ENCODE results near the gene TTLL9. TPM values are rescaled to one million over a fixed set of nuclear protein-coding genes. Genes with fewer than 3 reads are reported as not detected.

The TTLL9 gene
- total RNA-seq, 1 donor from 2014 or later: 0.52 TPM

DNA sequence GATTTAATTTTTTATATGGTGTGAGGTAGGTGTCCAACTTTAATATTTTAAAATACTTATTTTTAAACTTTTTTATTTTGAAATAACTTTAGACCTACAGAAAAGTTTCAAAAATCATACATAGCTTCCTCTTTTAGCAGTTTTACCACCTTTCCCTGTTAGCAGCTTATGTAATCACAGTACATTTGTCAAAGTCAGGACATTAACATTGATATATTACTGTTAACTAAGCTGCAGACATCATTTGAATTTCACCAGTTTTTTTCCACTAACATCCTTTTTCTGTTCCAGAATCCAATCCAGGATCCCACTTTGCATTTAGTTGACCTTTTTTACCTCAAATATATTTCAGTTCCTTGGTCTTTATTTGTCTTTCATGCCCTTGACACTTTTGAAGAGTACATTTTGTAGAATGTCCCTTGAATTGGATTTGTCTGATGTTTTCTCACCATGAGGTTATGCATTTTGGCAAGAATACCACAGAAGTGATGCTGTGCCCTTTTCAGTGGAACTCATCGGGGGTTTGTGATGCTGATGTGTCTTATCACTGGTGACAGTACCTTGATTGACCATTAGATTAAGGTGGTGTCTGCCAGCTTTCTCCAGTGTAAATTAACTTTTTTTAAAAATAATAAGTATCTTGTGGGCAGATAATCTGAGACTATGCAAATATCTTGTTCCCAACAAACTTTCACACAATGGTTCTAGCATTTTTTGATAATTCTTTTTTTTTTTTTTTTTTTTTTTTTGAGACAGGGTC lies 33.4 kb downstream of the TTLL9 start:
- H3K27ac ChIP-seq (ENCODE audit: low read depth, low read length): no peak overlapping the region
- H3K36me3 ChIP-seq (ENCODE audit: control insufficient read depth in 3 of 3, insufficient read depth in 3 of 3, low read length in 3 of 3): no peaks in the 10 kb centered on the region

DNA sequence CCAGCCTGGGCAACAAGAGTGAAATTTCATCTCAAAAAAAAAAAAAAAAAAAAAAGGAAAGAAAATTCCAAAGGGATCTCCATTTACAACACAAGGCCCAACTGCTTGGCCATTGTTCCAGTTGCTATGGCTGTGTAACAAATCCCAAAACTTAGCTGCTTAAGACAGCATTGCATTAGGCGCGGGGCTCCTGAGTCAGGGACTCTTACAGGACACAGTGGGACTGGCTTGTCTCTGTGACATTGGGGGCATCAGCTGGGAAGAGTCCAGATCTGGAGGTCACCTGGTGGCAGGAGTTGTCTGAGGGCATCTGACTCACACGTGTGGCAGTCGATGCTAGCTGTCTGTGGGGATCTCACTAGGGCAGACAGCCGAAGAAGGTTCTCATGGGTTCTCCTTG lies 35.6 kb downstream of the TTLL9 start:
- no peaks in the 10 kb centered on the region for H3K4me1 ChIP-seq (ENCODE audit: control insufficient read depth in 3 of 3, insufficient read depth in 3 of 3, low read length in 3 of 3)
- peaks cover 0 to under 1% (median 0%) of the 10 kb centered on the region in 3 donors for H3K27me3 ChIP-seq (ENCODE audit: control insufficient read depth in 3 of 3, insufficient read depth in 3 of 3, low read length in 3 of 3)
- no peak overlapping the region for H3K27ac ChIP-seq (ENCODE audit: low read depth, low read length)
- H3K9me3 ChIP-seq (ENCODE audit: control insufficient read depth in 3 of 3, low read length in 3 of 3): no peaks in the 10 kb centered on the region
- H3K36me3 ChIP-seq (ENCODE audit: control insufficient read depth in 3 of 3, insufficient read depth in 3 of 3, low read length in 3 of 3): no peaks in the 10 kb centered on the region
- no peak overlapping the region for H3K9ac ChIP-seq (ENCODE audit: low read depth in 1 of 3, low read length in 3 of 3)
- no peak overlapping the region for H3K4me3 ChIP-seq (ENCODE audit: low read length in 3 of 3)

More for the DNA sequence above, 33.4 kb downstream of the TTLL9 start:
- Histone ChIP-seq H3K9me3 (ENCODE audit: control insufficient read depth in 3 of 3, low read length in 3 of 3) (no peaks in the 10 kb centered on the region), H3K4me1 (ENCODE audit: control insufficient read depth in 3 of 3, insufficient read depth in 3 of 3, low read length in 3 of 3) (no peaks in the 10 kb centered on the region), H3K27me3 (ENCODE audit: control insufficient read depth in 3 of 3, insufficient read depth in 3 of 3, low read length in 3 of 3) (peaks cover 0 to 5% (median 0%) of the 10 kb centered on the region in 3 donors), H3K9ac (ENCODE audit: low read depth in 1 of 3, low read length in 3 of 3) (no peak overlapping the region), H3K4me3 (ENCODE audit: low read length in 3 of 3) (no peak overlapping the region)

DNA sequence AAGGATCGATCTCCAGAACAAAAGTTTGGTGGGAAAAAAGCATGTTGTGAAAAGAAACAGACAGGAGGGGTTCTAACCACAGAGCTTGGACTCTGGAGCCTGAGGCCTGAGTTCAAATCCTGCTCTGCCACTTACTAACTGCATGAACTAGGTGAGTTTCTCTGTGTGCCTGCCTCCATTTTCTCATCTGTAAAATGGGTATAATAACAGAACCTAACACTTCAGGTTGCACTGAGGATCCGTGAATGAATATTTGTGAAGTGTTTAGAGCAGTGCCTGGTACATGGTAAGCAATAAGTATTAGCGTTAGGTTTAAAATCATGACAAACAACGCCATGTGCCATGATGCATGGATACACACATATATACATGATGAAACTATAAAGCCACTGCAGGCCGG lies 36.6 kb downstream of the TTLL9 start:
- Histone ChIP-seq H3K4me3 (ENCODE audit: low read length in 3 of 3) (no peak overlapping the region), H3K27me3 (ENCODE audit: control insufficient read depth in 3 of 3, insufficient read depth in 3 of 3, low read length in 3 of 3) (no peaks in the 10 kb centered on the region), H3K36me3 (ENCODE audit: control insufficient read depth in 3 of 3, insufficient read depth in 3 of 3, low read length in 3 of 3) (no peaks in the 10 kb centered on the region), H3K9me3 (ENCODE audit: control insufficient read depth in 3 of 3, low read length in 3 of 3) (no peaks in the 10 kb centered on the region), H3K9ac (ENCODE audit: low read depth in 1 of 3, low read length in 3 of 3) (no peak overlapping the region), H3K27ac (ENCODE audit: low read depth, low read length) (no peak overlapping the region), H3K4me1 (ENCODE audit: control insufficient read depth in 3 of 3, insufficient read depth in 3 of 3, low read length in 3 of 3) (no peaks in the 10 kb centered on the region)

DNA sequence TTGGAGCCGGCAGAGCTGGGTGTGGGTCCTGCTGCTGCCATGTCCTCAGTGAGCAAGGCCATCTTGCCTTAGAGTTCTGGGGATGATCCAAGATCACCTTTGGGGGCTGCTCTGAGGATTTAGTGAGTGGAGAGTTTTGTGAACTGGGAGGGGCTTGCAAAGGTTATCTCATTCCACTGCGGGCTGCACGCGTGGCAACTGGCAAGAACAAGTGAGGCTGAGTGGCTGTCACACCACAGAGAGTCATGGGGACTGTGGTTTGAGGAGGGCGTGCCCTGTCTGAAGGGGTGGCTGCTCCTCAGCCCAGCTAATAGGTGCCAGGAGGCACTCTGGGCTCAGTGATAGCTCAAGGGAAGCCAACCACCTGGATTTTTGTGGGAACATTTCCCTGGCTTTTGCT lies 37.6 kb downstream of the TTLL9 start:
- Histone ChIP-seq H3K9ac (ENCODE audit: low read depth in 1 of 3, low read length in 3 of 3) (no peak overlapping the region), H3K4me3 (ENCODE audit: low read length in 3 of 3) (no peak overlapping the region), H3K9me3 (ENCODE audit: control insufficient read depth in 3 of 3, low read length in 3 of 3) (no peaks in the 10 kb centered on the region), H3K4me1 (ENCODE audit: control insufficient read depth in 3 of 3, insufficient read depth in 3 of 3, low read length in 3 of 3) (no peaks in the 10 kb centered on the region), H3K27ac (ENCODE audit: low read depth, low read length) (no peak overlapping the region), H3K36me3 (ENCODE audit: control insufficient read depth in 3 of 3, insufficient read depth in 3 of 3, low read length in 3 of 3) (no peaks in the 10 kb centered on the region), H3K27me3 (ENCODE audit: control insufficient read depth in 3 of 3, insufficient read depth in 3 of 3, low read length in 3 of 3) (no peaks in the 10 kb centered on the region)

DNA sequence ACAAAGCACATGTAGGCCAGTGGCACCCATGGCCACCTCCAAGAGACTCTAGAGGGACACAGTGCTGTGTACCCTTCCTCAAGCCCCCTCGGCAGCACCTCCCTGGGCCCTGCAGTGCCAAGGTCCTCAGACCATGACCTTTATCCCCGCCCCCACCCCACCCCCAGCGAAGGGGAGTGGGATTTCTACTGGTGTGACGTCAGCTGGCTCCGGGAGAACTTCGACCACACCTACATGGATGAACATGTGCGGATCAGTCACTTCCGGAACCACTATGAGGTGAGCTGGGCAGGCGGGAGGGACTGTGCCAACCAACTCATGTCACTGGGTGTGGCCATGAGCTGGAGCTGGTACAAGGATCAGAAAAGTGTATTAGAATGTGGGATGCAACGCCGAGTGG lies 38.0 kb downstream of the TTLL9 start:
- Histone ChIP-seq H3K36me3 (ENCODE audit: control insufficient read depth in 3 of 3, insufficient read depth in 3 of 3, low read length in 3 of 3) (no peaks in the 10 kb centered on the region), H3K4me1 (ENCODE audit: control insufficient read depth in 3 of 3, insufficient read depth in 3 of 3, low read length in 3 of 3) (no peaks in the 10 kb centered on the region), H3K27ac (ENCODE audit: low read depth, low read length) (no peak overlapping the region), H3K27me3 (ENCODE audit: control insufficient read depth in 3 of 3, insufficient read depth in 3 of 3, low read length in 3 of 3) (no peaks in the 10 kb centered on the region), H3K9ac (ENCODE audit: low read depth in 1 of 3, low read length in 3 of 3) (no peak overlapping the region), H3K9me3 (ENCODE audit: control insufficient read depth in 3 of 3, low read length in 3 of 3) (no peaks in the 10 kb centered on the region), H3K4me3 (ENCODE audit: low read length in 3 of 3) (no peak overlapping the region)

DNA sequence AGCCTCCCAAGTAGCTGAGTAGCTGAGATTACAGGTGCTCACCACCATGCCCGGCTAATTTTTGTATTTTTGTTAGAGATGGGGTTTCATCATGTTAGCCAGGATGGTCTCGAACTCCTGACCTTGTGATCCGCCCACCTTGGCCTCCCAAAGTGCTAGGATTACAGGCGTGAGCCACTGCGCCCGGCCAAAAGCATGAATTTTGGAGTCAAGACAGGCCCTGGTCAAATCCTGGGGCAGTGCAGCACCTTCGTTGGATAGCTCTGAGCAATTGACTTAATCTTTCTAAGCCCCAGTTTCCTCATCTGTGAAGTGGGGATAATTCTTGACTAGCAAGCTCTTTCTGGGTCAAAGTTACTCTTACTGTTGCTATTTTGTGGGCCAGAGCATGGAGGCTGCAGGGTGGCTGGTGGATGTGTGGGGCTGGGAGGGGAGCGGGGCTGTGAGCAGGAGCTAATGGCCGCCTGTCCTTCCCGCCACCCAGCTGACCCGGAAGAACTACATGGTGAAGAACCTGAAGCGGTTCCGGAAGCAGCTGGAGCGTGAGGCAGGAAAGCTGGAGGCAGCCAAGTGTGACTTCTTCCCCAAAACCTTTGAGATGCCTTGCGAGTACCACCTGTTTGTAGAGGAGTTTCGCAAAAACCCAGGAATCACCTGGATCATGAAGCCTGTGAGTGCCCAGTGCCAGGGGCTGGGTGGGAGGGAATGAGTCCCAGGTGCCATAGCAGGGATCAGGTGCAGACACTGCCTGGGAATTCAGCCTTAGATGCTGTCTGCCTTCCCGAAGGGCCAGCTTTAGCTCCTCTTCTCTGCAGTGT lies 39.0 kb downstream of the TTLL9 start:
- H3K4me3 ChIP-seq (ENCODE audit: low read length in 3 of 3): no peak overlapping the region
- H3K27ac ChIP-seq (ENCODE audit: low read depth, low read length): no peak overlapping the region
- no peaks in the 10 kb centered on the region for H3K36me3 ChIP-seq (ENCODE audit: control insufficient read depth in 3 of 3, insufficient read depth in 3 of 3, low read length in 3 of 3)
- H3K9me3 ChIP-seq (ENCODE audit: control insufficient read depth in 3 of 3, low read length in 3 of 3): no peaks in the 10 kb centered on the region
- H3K4me1 ChIP-seq (ENCODE audit: control insufficient read depth in 3 of 3, insufficient read depth in 3 of 3, low read length in 3 of 3): no peaks in the 10 kb centered on the region
- no peak overlapping the region for H3K9ac ChIP-seq (ENCODE audit: low read depth in 1 of 3, low read length in 3 of 3)
- no peaks in the 10 kb centered on the region for H3K27me3 ChIP-seq (ENCODE audit: control insufficient read depth in 3 of 3, insufficient read depth in 3 of 3, low read length in 3 of 3)

DNA sequence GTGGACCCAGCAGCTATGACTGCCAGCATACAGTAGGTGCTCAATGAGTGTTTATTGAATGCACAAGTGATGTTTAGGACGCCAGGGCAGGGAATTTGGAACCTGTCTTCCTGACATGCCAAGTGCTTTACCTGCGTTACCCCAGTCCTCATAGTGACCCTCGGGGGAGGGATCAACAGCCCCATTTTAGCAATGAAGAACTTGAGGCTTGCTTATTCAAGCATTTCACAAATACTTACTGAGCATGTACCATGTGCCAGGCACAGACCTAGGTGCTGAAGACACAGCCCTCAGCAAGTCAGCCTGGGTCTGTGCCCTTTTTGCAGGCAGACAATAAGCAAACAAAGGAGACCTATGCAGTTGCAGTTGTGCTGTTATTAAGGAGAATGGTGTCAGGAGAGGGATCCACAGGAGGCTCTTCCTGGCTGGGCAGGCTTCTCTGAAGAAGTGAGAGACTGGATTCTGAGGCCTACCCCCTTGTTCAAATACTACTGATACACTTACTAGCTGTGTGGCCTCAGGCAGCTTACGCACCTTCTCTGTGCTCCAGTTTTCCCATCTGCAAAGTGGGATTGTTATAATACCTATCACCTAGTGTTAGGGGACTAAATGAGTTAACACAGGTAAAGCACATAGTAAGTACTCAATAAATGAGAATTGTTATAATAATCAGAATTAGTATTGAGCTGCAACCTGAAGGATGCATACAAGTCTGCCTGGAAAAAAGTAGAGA lies 39.8 kb downstream of the TTLL9 start:
- Histone ChIP-seq H3K4me3 (ENCODE audit: low read length in 3 of 3) (no peak overlapping the region), H3K9ac (ENCODE audit: low read depth in 1 of 3, low read length in 3 of 3) (no peak overlapping the region), H3K36me3 (ENCODE audit: control insufficient read depth in 3 of 3, insufficient read depth in 3 of 3, low read length in 3 of 3) (no peaks in the 10 kb centered on the region), H3K27me3 (ENCODE audit: control insufficient read depth in 3 of 3, insufficient read depth in 3 of 3, low read length in 3 of 3) (no peaks in the 10 kb centered on the region), H3K4me1 (ENCODE audit: control insufficient read depth in 3 of 3, insufficient read depth in 3 of 3, low read length in 3 of 3) (no peaks in the 10 kb centered on the region), H3K27ac (ENCODE audit: low read depth, low read length) (no peak overlapping the region), H3K9me3 (ENCODE audit: control insufficient read depth in 3 of 3, low read length in 3 of 3) (no peaks in the 10 kb centered on the region)

DNA sequence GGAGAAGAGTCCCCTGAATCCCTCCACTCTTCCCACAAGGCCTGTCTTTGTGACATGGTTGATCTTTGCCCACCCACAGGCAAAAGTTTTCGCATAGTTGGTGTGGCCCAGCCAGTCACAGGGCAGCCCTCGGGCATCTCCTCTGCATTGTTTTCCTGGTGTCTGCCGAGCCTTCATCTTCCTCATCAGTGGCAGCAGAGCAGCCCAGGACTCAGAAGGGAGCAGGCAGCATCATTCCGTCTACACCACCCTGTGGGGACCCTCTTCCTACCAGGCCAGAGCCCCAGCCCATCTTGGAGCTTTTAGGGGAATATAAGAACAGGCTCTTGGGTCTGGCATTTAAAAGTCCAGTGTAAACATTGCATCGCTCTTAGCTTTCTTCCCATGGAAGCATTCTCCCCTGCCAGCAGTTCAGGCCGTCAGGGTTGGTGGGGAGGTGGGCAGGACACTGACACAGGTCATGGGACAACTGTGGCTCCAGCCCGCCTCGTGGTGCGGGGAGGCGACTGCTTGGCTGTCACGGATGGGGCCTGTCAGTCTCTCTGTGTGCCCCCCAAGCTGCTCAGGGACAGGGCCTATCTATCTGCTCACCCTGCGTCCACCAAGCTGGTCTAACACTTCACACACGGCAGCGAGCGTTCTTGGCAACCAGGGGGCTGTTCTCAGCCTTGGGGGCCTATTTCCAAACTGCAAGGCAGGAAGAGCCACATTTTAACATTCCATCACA lies 43.2 kb downstream of the TTLL9 start:
- no peak overlapping the region for H3K27ac ChIP-seq (ENCODE audit: low read depth, low read length)
- no peaks in the 10 kb centered on the region for H3K4me1 ChIP-seq (ENCODE audit: control insufficient read depth in 3 of 3, insufficient read depth in 3 of 3, low read length in 3 of 3)
- H3K4me3 ChIP-seq (ENCODE audit: low read length in 3 of 3): no peak overlapping the region
- H3K27me3 ChIP-seq (ENCODE audit: control insufficient read depth in 3 of 3, insufficient read depth in 3 of 3, low read length in 3 of 3): peaks cover 0 to 4% (median 1%) of the 10 kb centered on the region in 3 donors
- H3K36me3 ChIP-seq (ENCODE audit: control insufficient read depth in 3 of 3, insufficient read depth in 3 of 3, low read length in 3 of 3): no peaks in the 10 kb centered on the region
- H3K9ac ChIP-seq (ENCODE audit: low read depth in 1 of 3, low read length in 3 of 3): no peak overlapping the region
- no peaks in the 10 kb centered on the region for H3K9me3 ChIP-seq (ENCODE audit: control insufficient read depth in 3 of 3, low read length in 3 of 3)

DNA sequence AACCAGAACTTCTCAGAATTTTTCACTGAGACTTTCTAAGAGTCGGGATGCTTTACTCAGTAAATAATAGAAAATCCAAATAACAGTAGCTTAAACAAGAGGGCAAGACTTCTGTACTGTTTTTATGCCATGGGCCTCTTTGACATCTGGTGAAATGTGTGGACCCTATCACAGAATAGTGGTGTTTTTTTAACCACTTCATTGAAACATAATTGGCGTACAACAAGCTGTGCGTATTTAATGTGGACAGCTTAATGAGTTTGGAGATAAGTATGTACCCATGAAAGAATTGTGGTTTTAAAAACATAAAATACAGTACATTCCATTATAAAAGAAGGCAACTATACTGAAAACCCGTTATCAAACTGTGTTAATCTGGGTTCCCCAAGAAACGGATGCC lies 43.7 kb downstream of the TTLL9 start:
- Histone ChIP-seq H3K4me3 (ENCODE audit: low read length in 3 of 3) (no peak overlapping the region), H3K36me3 (ENCODE audit: control insufficient read depth in 3 of 3, insufficient read depth in 3 of 3, low read length in 3 of 3) (no peaks in the 10 kb centered on the region), H3K27ac (ENCODE audit: low read depth, low read length) (no peak overlapping the region), H3K9ac (ENCODE audit: low read depth in 1 of 3, low read length in 3 of 3) (no peak overlapping the region), H3K9me3 (ENCODE audit: control insufficient read depth in 3 of 3, low read length in 3 of 3) (no peaks in the 10 kb centered on the region), H3K27me3 (ENCODE audit: control insufficient read depth in 3 of 3, insufficient read depth in 3 of 3, low read length in 3 of 3) (peaks cover 0 to 9% (median 7%) of the 10 kb centered on the region in 3 donors), H3K4me1 (ENCODE audit: control insufficient read depth in 3 of 3, insufficient read depth in 3 of 3, low read length in 3 of 3) (no peaks in the 10 kb centered on the region)

Data from skeletal muscle tissue (tissue), 4 donors.